ENCODE measurements around the gene ANXA1.
"Not testable (repeated sequence)": the region's sequence is repeated elsewhere in the genome, so short reads cannot be mapped to it uniquely, and the experiment has no call there.

The ANXA1 gene

GRCh38 chr9:73170185-73170957, 18.7 kb downstream of the ANXA1 start:
- no peak for DNase-seq

- no peak for DNase-seq
Observed at GRCh38 chr9:73172901-73173215, 21.2 kb downstream of the ANXA1 start.

- no peak for DNase-seq
Observed at GRCh38 chr9:73173557-73174329, 22.1 kb downstream of the ANXA1 start.

- no peak for DNase-seq
Observed at GRCh38 chr9:73174330-73174980, 22.8 kb downstream of the ANXA1 start.

GRCh38 chr9:73176450-73176875, 24.8 kb downstream of the ANXA1 start:
- DNase-seq = no peak

- no peak for DNase-seq
Observed at GRCh38 chr9:73178044-73178443, 26.4 kb downstream of the ANXA1 start.

- no peak for DNase-seq
Observed at GRCh38 chr9:73179589-73179988, 27.9 kb downstream of the ANXA1 start.

GRCh38 chr9:73180403-73180802, 28.7 kb downstream of the ANXA1 start:
- no peak for DNase-seq

GRCh38 chr9:73182928-73183327, 31.3 kb downstream of the ANXA1 start:
- DNase-seq = no peak

GRCh38 chr9:73183428-73183827, 31.8 kb downstream of the ANXA1 start:
- DNase-seq = no peak

- no peak for DNase-seq
Observed at GRCh38 chr9:73183917-73184861, 32.5 kb downstream of the ANXA1 start.

GRCh38 chr9:73191109-73191508, 39.4 kb downstream of the ANXA1 start:
- not testable (repeated sequence) for DNase-seq

- no peak for DNase-seq
Observed at GRCh38 chr9:73194284-73194683, 42.6 kb downstream of the ANXA1 start.

- no peak for DNase-seq
Observed at GRCh38 chr9:73199448-73199847, 47.8 kb downstream of the ANXA1 start.

- no peak for DNase-seq
Observed at GRCh38 chr9:73199886-73200285, 48.2 kb downstream of the ANXA1 start.

GRCh38 chr9:73200694-73201452, 49.2 kb downstream of the ANXA1 start:
- DNase-seq = no peak

- DNase-seq = no peak
Observed at GRCh38 chr9:73202980-73203379, 51.3 kb downstream of the ANXA1 start.

- no peak for DNase-seq
Observed at GRCh38 chr9:73204936-73205335, 53.3 kb downstream of the ANXA1 start.

- no peak for DNase-seq
Observed at GRCh38 chr9:73206851-73207250, 55.2 kb downstream of the ANXA1 start.

GRCh38 chr9:73210886-73211666, 59.4 kb downstream of the ANXA1 start:
- no peak for DNase-seq

- no peak for DNase-seq
Observed at GRCh38 chr9:73213300-73213699, 61.6 kb downstream of the ANXA1 start.

Measured in DMS79 (cell line).